Sciatic nerve (tissue), 2 donors: ENCODE data around the gene KRT82. TPM values are rescaled to one million over a fixed set of nuclear protein-coding genes. Genes with fewer than 3 reads are reported as not detected.
"Not testable (repeated sequence)": the region's sequence is repeated elsewhere in the genome, so short reads cannot be mapped to it uniquely, and the experiment has no call there.

ENCODE experiments used
- ATAC-seq: fragments of 200-7000 bp; cut with Tn5 transposase; one replicate; pipeline ENCODE4 v1.9.1; 2020; ENCODE audit warnings: mild to moderate bottlenecking, moderate library complexity
- DNase-seq: peaks from one replicate; pipeline ENCODE4 v3.0.0-alpha.2; 2020; ENCODE audit warnings: low spot score
- intact Hi-C: fragments of 100-400 bp; cut with DNase I; formaldehyde crosslinking; loops from one replicate; pipeline ENCODE4 v1.14.2; 2022
- total RNA-seq: library from RNA; stranded (reverse); fragmentation: NEBNext Ultra II Directional; extraction: Animal tissue kit (Norgen Biotek cat#: 25700); gene quantifications from one replicate; pipeline ENCODE4 v1.2.1, GENCODE V29; 2021
- donor health status: DM: no; HTN: no; CAD: no.
- donor health status: DM: no; HTN: no; CAD: no.

The KRT82 gene
- total RNA-seq, 1 donor from 2014 or later = not detected

DNA sequence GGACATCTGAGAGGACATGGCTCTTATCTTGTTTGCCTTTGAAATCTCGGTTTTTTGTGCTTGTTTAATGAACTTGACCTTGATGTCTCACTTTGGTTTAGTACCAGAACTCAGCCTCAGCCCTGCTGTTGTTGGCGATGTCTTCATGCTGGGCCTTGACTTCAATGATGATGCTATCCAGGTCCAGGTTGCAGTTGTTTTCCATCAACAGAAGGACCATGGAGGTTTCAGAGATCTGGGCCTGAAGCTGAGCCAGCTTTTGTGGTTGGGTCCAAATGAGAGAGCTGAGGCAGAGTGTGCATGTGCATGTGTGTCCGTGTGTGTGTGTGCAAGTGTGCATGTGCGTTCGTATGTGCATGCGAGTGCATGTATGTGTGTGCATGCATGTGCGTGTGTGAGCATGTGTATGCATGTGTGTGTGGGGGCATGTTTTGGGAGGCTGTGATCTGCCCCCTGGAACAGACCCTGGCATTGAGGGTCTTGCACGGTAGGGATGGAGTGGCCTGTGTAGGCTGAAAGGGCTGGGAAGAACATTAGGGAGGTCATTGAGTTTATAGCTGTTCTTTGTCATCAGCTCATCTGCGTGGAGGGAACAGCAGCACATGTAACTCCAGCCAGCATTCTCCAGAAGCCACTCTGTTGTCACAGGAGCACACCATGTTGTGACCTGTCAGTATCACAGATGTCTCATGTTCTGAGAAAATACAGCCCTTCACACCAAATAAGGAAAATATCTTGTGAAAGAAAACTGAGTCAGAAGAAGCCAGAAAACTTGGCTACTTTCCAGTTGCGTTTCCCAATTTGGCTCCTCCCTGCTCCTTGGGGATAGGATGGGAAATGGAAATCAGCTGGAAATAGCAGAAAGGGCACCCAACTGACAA lies 10.0 kb upstream of the KRT82 start:
- intact Hi-C loops = no loop called here
- DNase-seq (no peak), ATAC-seq (peak; percentile 91)

DNA sequence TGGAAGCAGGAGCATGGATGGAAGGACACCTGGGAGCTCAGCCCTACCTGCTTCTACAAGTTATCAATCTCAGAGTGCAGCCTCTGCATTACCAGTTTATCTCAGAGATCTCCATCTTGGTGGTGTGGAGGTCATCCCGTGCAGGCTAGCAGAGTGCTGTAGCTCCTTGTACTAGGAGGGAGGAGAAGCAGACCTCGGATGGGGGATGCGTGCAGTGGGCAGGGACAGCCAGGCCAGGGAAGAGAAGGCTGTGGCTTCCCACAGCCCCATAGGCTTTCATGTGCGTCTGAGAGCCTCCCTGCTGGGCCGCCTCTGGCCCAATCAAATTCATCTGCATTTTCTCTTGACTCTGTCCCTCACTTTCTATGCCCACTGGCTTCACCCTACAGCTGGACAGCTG lies 8.8 kb upstream of the KRT82 start:
- ATAC-seq (no peak), DNase-seq (no peak)
- intact Hi-C loops = no loop called here

DNA sequence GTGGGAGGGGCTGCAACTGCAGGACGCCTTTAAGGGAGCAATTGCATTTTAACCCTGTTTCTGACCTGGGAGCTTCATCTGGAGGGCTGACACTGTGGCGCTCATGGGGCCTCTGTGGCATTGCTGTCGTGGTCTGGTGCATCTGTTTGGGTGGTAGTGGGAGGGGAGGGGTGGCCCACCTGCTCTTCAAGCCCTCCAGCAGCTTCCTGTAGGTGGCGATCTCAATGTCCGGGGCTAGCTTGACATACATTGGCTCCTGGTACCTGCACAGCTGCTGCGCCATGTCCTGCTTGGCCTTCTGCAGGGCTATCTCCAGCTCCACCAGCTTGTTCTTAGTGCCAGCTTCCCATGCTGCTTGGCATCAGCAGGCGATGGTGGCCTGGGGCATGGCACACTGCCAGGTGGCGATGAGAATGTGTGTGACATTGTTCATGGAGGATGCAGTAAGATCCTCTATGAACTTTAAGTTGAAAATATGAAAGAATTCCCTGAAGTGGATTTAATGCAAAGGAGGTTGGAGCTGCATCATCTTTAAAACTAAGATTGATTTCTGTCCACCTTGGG lies 7.7 kb upstream of the KRT82 start:
- intact Hi-C loops = no loop called here
- no peak for DNase-seq
- no peak for ATAC-seq

DNA sequence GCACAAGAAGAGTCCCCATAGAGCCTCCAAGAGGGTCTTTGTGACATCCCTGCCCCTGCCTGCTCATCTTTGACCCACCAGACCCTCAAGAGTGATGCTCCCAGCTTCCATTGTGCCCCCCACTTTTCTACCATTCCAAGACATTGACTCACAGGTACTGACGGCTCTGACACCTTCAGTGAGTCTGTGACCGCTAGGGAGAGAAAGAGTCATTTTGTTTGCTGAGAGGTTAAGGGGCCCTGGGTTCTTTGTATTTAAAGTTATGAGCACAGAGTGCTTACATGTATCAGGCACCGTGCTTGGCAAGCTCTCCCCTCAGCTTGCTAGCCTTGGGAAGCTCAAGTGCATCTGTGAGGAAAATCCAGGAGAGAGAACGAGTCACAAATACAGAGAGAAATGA lies 7.1 kb upstream of the KRT82 start:
- DNase-seq (no peak), ATAC-seq (no peak)
- intact Hi-C loops = no loop called here

DNA sequence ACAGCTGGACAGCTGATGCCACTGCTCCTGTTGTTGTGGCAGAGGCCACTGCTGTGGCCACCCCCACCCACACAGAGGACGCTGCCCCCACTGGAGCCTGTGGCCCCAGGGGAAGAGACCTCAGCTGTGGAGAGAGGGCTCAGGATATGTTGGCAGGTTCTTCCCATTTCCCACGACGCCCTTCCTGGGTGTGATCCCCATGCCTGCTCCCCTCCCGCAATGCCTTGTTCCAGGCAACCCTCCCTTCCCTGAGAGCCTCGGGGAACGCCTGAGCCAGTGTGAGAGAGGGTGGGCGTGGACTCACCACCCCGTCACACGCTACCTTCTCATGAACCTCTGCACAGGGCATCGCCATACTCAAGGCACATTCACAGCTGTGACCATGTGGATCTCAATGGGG lies 5.7 kb upstream of the KRT82 start:
- intact Hi-C loops = no loop called here
- ATAC-seq = no peak
- no peak for DNase-seq

DNA sequence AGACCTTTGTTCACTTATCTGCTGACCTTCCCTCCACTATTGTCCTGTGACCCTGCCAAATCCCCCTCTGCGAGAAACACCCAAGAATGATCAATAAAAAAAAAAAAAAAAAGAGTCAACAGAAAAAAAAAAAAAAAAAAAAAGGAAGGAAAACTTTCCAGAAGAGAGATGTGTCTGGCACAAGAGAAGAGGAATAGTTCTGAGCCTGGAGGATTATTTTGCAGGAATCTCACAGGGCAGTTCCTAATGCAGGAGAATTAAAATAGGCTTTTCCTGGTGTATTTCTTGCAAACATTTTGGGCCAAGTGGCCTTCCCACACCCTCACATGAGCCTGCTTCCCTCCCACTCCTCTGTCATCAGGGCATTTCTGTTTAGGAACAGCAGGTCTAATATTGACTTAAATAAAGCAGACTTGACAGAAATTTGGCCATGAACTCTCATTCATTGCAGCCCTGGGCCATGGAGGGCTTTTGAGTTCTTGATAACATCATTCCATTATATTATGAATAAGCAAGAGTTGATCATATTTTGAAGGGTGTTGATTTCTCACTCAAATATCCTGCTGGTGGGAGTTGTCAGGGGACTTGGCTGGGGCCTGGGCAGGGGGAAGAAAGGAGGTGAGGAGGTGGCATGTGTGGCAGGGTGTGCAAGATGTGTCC lies 4.6 kb upstream of the KRT82 start:
- ATAC-seq = peak; percentile 44
- DNase-seq, intact Hi-C loops: not testable (repeated sequence)

DNA sequence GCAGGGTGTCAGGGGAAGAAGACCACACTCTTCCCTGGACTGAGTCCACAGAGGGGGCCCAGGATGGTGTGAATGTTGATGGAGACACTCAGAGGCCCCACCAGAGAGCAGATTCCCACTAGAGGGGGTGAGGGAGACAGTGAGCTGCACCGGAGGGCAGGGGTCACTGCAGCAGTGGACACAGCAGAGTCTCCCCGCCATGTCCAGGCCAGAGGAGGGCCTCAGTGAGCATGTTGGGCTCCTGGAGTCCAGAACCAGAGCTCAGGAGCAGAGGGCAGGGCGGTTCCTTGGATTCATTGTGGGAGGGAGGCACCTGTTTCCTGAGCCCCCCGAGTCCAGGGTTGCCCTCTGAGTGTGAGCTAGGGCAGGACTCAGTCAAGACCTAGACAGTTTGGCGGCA lies 1.8 kb upstream of the KRT82 start:
- intact Hi-C loops = no loop called here
- ATAC-seq (no peak), DNase-seq (no peak)

DNA sequence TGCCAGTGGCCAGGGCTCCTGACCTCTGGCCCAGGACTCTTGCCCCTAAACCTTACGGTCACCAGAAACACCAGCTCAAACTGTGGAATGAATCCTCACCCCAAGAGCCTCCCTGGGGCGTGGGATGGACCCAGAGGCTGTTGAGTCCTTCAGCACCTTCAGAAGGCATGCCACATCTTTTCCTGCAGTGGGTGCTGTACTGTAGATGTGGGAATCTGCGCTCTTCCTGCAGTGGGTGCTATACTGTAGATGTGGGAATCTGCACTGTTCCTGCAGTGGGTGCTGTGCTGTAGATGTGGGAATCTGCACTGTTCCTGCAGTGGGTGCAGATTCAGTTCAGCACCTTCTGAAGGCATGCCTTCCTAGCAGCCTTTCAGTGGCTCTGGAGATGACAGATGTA lies 1.2 kb downstream of the KRT82 start:
- no peak for DNase-seq
- intact Hi-C loops = no loop called here
- ATAC-seq = no peak

DNA sequence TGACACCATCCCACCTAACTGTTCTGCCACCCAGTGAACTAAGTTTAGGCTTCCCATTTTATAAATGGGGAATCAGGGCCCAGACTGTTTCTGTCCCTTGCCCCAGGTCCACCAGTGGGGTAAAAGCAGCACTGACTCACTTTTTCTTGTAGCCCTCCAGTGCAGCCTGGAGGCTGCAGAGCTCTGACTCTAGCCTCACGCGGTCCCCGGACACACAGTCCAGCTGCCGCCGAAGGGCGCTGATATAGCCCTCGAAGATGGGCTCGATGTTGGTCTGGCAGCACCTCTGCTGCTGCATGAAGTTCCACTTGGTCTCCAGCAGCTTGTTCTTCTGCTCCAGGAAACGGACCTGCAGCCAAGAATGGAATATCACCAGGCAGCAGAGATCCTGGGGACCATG lies 2.6 kb downstream of the KRT82 start:
- DNase-seq (no peak), ATAC-seq (no peak)
- intact Hi-C loops = no loop called here

DNA sequence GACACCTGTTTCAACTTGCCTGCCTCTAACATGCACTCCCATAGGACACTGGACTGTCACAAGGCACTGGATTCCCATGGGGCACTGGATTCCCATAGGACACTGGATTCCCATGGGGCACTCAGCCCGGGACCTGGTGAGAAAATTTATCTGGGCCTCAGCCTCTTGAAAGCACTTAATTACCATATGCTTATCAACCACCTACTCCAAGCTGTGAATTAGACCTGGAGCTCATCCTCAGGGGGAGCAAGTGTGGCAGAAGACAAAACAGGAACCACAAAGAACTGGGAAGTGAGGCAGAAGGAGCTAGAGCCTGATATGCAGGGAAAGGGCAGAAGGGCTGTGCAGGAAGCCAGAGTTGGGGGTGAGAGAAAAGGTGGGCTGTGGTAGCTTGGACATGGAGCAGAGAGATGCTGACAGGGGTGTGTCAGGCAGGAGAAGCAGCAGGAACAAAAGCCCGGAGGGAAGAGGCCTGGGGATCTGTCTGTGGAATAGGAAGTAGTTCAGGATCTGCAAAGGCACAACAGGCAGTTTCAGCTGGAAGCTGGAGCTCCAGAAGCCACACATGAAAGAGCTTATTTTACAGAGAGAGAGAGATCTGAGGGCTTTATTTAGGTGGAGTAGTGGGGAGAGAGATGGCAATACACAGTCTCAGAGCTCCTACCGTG lies 3.1 kb downstream of the KRT82 start:
- DNase-seq (no peak), ATAC-seq (no peak)
- intact Hi-C loops = no loop called here

DNA sequence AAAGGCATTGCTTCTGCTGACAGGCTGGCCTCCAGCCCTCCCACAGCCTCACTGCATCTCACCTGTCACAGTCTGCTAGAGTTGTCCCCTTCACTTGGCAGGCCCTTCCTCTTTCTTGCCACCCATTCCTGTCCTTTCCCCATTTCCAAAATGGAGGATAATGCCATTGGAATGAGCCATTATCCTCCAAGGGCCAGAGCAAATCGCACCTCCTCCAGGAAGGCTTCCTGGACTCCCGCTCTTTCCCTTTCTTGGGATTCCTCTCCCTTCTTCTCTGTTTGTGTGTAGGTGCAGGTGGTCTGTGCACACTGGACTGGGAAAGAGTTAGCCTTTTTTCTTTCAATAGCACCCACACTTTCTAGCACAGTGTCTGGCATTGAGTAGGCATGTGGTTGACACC lies 3.8 kb downstream of the KRT82 start:
- no peak for ATAC-seq
- intact Hi-C loops = no loop called here
- DNase-seq = no peak

DNA sequence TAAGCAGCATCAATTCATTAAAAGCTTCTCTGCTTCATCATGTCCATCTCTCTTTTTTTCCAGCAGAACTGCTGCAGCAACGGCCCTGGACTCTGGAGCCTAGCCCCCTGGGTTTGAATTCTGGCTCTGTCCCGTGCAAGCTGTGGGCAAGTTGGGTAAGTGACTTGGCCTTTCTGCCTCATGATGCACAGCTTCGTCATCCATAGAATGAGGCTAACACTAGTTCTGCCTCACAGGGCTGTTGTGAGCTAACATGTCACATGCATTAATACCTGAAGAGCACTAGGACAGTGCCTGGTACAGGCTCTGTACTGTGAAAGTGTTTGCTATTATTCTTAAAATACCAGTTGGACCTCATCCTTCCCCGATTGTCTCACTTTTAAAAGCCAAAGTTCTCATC lies 4.2 kb downstream of the KRT82 start:
- DNase-seq (no peak), ATAC-seq (no peak)
- intact Hi-C loops = no loop called here

DNA sequence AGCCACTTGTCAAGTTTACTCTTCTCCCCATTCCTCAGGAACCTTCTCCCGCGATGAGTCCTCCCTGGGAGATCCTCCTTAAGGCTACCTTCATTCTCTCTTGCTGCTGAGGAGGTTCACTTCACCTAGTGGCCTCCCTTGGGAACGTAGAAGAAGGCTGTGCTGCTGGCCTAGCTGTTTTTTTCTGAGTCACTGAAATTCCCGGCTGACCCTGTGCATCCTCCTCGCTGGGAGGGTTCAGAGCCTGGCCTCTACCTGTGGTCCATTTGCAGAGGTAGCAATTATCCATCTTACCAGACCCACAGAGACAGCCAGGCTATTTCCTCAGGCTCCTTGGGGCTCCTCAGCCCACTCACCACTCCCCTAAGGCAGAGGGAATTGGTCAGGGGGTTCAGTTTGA lies 4.6 kb downstream of the KRT82 start:
- DNase-seq = no peak
- ATAC-seq = no peak
- intact Hi-C loops = no loop called here

DNA sequence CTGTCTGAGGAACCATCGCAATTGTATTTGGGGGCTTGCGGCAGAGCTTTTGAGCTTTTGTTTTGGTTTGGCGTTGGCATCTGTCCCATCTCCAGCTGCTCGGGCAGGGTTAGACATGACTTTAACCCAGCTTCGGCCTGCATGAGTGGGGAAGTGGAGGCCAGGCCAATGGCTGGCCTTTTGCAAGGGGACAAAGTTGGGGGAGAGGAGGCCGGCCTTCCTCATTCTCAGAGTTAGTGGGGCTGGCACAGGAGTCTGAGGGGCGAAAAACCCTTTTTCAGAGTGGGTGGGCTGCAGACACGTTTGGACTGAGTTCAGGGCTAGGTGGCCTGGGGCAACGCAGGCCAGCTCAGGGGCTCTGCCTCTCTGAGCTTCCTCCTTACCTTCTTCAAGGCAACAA lies 5.2 kb downstream of the KRT82 start:
- no peak for DNase-seq
- intact Hi-C loops = no loop called here
- ATAC-seq = no peak

DNA sequence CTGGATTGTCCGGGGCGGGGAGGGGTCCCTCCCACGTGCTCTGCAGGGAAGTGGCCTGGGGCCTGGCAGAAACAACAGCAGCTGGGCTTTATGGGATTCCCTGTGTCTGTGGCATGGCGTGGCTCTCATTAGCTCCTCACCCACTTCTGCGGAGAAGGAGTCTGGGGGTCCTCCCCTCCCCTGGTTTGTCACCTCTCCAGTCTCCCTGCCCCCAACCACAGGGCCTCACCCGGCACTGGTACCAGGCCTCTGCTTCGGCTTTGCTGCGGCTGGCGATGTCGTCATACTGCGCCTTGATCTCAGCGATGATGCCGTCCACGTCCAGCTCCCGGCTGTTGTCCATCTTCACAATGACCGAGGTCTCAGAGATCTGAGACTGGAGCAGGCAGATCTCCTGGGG lies 6.4 kb downstream of the KRT82 start:
- ATAC-seq (no peak), DNase-seq (no peak)
- intact Hi-C loops = no loop called here

DNA sequence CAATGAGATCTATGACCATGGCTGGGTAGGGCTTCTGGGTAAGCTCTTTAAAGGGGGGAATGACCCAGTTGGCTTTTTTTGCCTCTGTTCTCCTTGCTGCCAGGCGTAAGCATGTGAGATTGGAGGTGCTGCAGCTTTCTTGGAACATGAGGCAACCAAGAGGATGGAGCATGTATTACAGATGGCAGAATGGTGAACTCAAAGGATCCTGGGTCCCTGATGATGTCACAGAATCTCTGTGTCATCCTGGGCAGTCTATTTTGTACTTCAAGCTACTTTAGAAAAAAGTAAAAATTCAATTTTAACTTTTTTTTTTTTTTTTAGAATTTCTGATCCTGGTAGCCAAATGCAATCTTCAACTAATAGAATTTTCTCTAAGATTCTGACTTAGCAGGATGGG lies 8.0 kb downstream of the KRT82 start:
- intact Hi-C loops = no loop called here
- no peak for DNase-seq
- no peak for ATAC-seq

DNA sequence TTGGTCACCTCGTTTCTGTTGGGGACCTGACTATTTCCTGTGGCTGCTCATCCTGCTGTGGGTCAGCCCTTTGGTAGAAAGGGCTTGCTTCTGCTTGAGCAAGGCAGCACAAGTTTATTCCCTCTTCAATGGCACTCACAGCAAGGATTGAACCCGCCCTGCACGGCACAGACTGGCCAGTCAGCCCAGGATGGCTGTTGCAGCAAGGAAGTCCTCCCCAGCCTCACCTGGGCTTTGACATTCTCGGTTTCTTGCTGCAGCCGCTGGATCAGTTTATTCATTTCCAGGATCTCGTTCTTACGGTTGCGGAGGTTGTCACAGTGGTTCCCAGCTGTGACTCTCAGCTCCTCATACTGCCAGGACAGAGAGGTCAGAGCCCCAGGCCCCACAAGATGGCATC lies 9.5 kb downstream of the KRT82 start:
- DNase-seq (no peak), ATAC-seq (no peak)
- intact Hi-C loops = no loop called here

DNA sequence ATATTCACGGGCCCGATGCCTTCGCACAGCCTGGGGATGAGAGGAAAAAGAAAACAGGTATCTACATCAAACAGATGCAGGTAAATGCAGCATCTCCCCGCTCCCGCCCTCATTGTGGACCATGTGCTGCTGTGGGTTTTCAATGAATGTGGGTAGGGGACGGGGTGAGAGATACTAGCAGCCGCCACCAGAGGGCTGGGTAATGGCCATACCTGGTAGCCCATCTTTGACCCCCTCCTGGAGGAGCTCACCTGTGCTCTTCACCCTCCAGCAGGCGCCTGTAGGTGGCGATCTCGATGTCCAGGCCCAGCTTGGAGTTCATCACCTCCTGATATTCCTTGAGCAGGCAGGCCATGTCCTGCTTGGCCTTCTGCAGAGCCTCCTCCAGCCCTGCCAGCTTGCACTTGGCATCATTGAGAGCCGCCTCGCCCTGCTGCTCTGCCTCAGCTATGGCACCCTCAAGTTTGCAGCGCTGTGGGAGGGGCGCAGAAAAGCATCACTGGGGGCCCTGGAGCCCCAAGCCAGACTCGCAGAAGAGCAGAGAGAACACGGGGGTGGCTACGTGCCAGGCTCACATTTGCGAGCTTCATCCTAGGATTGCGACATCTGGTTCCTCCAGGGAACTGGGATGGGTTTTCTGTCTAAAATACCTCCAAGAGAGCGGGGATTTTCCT lies 10.2 kb downstream of the KRT82 start:
- intact Hi-C loops = no loop called here
- DNase-seq = peak; percentile 76
- ATAC-seq = peak; percentile 69

DNA sequence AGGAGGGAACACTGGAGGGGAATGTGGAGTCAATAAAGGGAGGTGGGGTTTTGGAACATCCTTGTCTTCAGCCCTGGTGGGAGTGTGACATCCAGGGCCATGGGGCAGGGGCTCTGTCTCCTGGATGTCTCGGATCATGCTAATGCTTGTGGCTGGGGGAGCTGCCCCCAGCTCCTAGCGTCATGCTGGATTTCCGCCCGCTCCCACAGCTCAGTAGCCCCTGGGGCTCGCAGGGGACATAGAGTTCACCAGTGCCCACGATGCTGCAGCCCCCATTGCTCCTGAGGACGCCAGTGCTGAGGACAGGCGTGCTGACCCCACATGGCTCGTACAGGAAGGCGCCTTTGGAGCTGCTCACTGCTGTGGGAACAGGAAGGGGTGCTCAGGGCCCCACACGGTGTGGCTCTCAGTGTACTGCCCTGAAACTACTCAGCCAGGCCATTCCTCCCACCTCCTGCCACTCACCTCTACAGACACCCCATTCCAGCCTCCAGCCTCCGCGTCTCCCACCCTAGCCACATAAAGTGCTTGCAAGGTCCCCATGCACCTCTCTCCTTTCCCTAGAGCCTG lies 11.2 kb downstream of the KRT82 start:
- ATAC-seq = no peak
- intact Hi-C loops = no loop called here
- no peak for DNase-seq
